Measurements from ENCODE around the gene SNRNP25.

SNRNP25 gene

DNA sequence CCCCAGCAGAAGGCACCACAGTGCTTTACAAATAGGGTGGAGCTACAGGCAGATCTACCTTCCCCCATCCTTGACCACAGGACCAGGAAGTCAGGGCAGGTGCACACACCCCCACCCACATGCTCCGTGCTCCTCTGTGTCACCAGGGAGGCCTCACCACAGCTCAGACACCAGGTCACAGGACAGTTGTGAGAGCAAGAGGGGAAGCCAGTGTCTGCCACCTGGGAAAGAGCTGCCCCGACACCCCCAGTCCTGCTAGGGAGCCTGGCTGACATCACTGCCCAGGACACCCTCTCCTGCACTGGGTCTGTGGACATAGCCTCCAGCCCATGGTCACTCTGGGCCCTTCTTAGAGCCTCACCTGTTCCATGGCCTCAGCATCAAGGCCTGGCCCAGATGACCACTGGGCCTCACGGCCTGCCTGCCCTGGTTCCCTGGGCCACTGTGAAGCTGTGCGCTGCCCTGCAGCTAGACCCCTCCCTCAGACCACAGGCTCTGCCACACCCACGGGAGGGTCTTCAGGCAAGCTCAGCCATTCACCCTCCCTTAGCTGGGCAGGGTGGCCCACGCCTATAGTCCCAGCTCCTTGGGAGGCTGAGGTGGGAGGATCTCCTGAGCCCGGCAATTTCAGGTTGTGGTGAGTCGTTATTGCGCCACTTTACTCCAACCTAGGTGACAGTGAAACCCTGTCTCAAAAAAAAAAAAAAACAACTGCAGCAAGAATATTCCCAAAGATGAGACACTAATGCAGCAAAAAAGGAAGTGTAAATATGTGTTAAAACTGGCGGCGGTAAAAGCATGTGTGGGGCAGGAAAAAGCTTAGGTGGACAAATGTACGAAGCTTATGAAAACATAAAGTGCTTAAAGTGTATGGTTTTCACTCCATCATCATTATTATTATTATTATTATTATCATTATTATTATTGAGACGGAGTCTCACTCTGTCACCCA lies 14.4 kb upstream of the SNRNP25 start:
- CTCF ChIA-PET: interaction anchor here (0.7 kb wide), 1 partner anchor 27 kb away, joined by 3 read pairs; no protein-coding TSS in a partner anchor
- DNase-seq (ENCODE audit: low spot score): no peak

DNA sequence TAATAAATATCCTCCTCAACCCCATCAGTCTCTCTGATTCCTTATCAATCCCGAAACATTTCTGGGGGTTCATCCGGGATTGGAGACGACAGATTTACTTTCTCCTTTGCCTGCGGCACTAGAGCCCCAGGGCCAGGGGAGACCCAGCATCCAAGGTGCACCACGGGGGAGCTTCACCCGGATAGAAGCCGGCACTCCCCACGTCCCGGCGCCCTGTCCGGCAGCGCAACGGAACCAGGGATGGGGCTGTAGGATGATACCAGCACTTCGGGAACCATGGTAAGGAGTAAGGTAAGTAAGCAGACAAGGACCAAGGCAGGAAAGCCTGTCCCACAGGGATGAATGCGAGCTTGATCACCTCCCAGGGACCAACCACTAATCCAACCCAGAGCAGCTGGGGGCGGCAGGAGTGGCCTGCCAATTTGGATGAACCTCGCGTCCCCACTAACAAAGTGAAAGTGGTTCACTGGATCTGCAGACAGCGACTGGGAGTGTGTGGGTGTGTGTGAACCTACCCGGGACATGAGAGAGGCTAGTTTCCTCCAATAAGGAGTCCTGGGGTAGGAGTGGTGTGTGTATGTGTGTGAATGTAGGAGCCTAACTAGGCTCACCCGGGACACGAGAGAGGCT lies 12.1 kb upstream of the SNRNP25 start:
- DNase-seq (ENCODE audit: low spot score): no peak
- TF ChIP-seq, protein P1, sequence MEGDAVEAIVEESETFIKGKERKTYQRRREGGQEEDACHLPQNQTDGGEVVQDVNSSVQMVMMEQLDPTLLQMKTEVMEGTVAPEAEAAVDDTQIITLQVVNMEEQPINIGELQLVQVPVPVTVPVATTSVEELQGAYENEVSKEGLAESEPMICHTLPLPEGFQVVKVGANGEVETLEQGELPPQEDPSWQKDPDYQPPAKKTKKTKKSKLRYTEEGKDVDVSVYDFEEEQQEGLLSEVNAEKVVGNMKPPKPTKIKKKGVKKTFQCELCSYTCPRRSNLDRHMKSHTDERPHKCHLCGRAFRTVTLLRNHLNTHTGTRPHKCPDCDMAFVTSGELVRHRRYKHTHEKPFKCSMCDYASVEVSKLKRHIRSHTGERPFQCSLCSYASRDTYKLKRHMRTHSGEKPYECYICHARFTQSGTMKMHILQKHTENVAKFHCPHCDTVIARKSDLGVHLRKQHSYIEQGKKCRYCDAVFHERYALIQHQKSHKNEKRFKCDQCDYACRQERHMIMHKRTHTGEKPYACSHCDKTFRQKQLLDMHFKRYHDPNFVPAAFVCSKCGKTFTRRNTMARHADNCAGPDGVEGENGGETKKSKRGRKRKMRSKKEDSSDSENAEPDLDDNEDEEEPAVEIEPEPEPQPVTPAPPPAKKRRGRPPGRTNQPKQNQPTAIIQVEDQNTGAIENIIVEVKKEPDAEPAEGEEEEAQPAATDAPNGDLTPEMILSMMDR (conservative IDR thresholded peaks at IDR 0.05; ENCODE audit: low read depth): no peak
- POLR2A ChIA-PET (ENCODE audit: low non-redundant PET): no interaction called here
- no peak overlapping the region for H3K27ac ChIP-seq
- CTCF ChIA-PET: interaction anchor here (0.9 kb wide), 1 partner anchor 24 kb away, joined by 3 read pairs; no protein-coding TSS in a partner anchor

More for the DNA sequence above, 14.4 kb upstream of the SNRNP25 start:
- POLR2A ChIA-PET (ENCODE audit: low non-redundant PET): no interaction called here
- TF ChIP-seq, protein P1 (conservative IDR thresholded peaks at IDR 0.05; ENCODE audit: low read depth): no peak
- peak overlapping the region; percentile 7; the same call in 1 of the 2 replicates for H3K27ac ChIP-seq

DNA sequence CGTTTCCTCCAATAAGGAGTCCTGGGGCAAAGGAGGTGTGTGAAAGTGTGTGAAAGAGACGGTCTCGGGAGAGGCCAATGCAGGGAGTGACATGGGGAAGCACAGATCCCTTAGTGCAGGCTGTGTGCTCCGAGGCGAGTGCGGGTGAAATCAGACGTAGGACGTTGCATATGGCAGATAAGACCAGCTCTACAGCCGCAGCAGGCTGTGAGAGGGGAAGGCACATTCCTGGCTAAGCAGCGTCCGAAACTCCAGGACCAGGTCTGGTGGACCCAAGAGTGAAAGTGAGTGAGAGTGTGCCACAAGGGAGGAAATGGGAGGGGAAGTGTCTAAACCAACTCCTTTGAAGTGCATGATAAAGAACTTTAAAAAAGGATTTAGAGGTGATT lies 11.6 kb upstream of the SNRNP25 start:
- TF ChIP-seq, protein P1 (conservative IDR thresholded peaks at IDR 0.05; ENCODE audit: low read depth): no peak
- CTCF ChIA-PET: interaction anchor here (0.9 kb wide), 1 partner anchor 24 kb away, joined by 3 read pairs; no protein-coding TSS in a partner anchor
- H3K27ac ChIP-seq: no peak overlapping the region
- POLR2A ChIA-PET (ENCODE audit: low non-redundant PET): no interaction called here
- no peak for DNase-seq (ENCODE audit: low spot score)

DNA sequence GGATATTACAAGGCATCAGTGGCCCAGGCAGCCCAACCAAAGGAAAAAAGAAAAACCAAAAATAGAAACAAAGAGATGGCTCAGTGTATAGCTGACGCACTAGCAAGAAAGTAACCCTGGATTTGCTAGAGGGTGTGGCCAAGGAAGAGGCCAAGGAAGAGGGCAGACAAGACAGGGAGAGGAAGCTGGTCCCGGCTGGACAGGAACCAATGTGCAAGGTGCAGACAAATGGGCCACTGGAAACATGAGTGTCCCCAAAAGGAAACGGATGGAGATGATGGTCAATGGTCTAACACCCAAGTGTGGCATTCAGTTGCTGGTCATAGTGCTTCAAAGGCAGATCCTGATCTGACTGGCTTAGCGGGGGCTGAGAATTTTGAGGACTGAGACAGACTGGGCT lies 10.9 kb upstream of the SNRNP25 start:
- ChIA-PET POLR2A (ENCODE audit: low non-redundant PET) (no interaction called here), CTCF (no interaction called here)
- TF ChIP-seq, protein P1 (conservative IDR thresholded peaks at IDR 0.05; ENCODE audit: low read depth): no peak
- H3K27ac ChIP-seq: no peak overlapping the region
- DNase-seq (ENCODE audit: low spot score): no peak

DNA sequence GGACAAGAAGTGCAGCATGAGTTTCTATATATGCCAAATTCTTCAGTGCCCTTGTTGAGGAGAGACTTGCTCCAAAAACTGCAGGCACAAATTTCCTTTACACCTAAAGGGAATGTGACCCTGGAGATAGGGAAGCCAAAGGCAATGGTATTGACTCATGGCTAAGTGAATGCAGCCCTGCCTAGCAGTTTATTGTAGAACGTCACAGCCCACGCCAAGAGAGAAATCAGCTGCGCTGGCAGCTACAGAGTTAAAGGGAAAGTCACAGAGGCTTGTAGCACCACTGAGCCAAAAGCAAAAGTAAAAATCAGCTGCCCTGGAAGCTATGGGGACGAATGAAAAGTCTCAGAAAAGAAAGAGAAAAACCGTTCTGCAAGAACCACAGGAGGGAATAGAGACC lies 10.3 kb upstream of the SNRNP25 start:
- H3K27ac ChIP-seq: no peak overlapping the region
- no peak for DNase-seq (ENCODE audit: low spot score)
- TF ChIP-seq, protein P1 (conservative IDR thresholded peaks at IDR 0.05; ENCODE audit: low read depth): no peak
- CTCF ChIA-PET: no interaction called here
- POLR2A ChIA-PET (ENCODE audit: low non-redundant PET): no interaction called here

DNA sequence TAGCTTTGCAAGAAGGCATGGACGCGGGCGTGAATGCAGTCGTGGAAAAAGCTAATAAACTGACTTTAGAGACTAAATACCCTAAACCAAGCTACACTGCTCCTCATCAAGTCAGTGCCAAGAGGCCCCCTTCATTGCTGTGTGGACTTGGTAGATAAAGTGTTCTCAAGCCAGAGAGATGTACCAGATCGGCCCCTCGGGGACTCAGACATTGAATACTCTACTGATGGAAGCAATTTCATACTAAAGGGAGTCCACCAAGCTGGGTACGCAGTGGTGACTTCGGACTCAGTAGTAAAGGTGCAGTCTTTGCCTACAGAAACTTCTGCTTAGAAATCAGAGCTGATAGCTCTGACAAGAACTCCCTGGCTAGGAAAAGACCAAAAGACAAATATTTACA lies 9.0 kb upstream of the SNRNP25 start:
- no peak for DNase-seq (ENCODE audit: low spot score)
- ChIA-PET CTCF (interaction anchor here (0.7 kb wide), 1 partner anchor 450 kb away, joined by 3 read pairs; no protein-coding TSS in a partner anchor), POLR2A (ENCODE audit: low non-redundant PET) (interaction anchor here (0.6 kb wide), 1 partner anchor 16 kb away, joined by 3 read pairs; no protein-coding TSS in a partner anchor)
- TF ChIP-seq, protein P1 (conservative IDR thresholded peaks at IDR 0.05; ENCODE audit: low read depth): no peak
- no peak overlapping the region for H3K27ac ChIP-seq
